Psoas muscle (tissue), 8 donors: ENCODE results near the gene FLNA. TPM values are rescaled to one million over a fixed set of nuclear protein-coding genes. Genes with fewer than 3 reads are reported as not detected.
"Not testable (repeated sequence)": the region's sequence is repeated elsewhere in the genome, so short reads cannot be mapped to it uniquely, and the experiment has no call there.

ENCODE experiments used
- ATAC-seq, 4 donors: fragments of 200-7000 bp; cut with Tn5 transposase; one replicate each; pipeline ENCODE4 v1.9.1; 2020; ENCODE audit warnings: moderate library complexity in 3 of 4, mild to moderate bottlenecking in 2 of 4
- DNase-seq, 2 donors: peaks; one replicate each; pipeline ENCODE4 v3.0.0-alpha.2; 2020
- H3K27ac ChIP-seq: fragments of 200-600 bp; one replicate; pipeline ENCODE4 v1.8.0; 2022
- H3K27me3 ChIP-seq, 3 donors: fragments of 200-600 bp in 1 of 3; one replicate each; pipeline versions ENCODE4 v1.6.1 to v1.8.0; 2013 to 2022; ENCODE audit warnings: low read length in 2 of 3, mild to moderate bottlenecking in 2 of 3, moderate library complexity in 1 of 3; ENCODE audit not compliant: insufficient read depth in 3 of 3
- H3K36me3 ChIP-seq, 2 donors: fragments of 200-600 bp in 1 of 2; one replicate each; pipeline versions ENCODE4 v1.6.1 to v1.8.0; 2013 to 2022; ENCODE audit warnings: low read depth in 1 of 2, mild to moderate bottlenecking in 1 of 2, moderate library complexity in 1 of 2; ENCODE audit not compliant: insufficient read depth in 1 of 2
- H3K4me1 ChIP-seq: fragments of 200-600 bp; one replicate; pipeline ENCODE4 v1.8.0; 2022
- H3K4me3 ChIP-seq: fragments of 200-600 bp; one replicate; pipeline ENCODE4 v1.8.0; 2022; ENCODE audit warnings: mild to moderate bottlenecking
- H3K9me3 ChIP-seq: fragments of 200-600 bp; one replicate; pipeline ENCODE4 v1.8.0; 2022
- CTCF ChIP-seq: fragments of 200-600 bp; IDR thresholded peaks from one replicate; pipeline ENCODE4 v1.8.0; 2022; ENCODE audit warnings: antibody characterized with exemption
- WGBS, 3 donors: extraction: QIAGEN DNeasy Blood & Tissue Kit; methylation state at CpG; one replicate each; pipeline versions ENCODE4 v1.1.6 to v1.1.7; 2013; 5-methylcytosine and 5-hydroxymethylcytosine counted together
- intact Hi-C, 2 donors: fragments of 100-400 bp; cut with DNase I; formaldehyde crosslinking; loops; one replicate each; pipeline versions ENCODE4 v1.11.0 to v1.14.2; 2022
- polyA plus RNA-seq, 3 donors: library from polyadenylated mRNA; stranded (reverse); fragments of 200-250 nt; gene quantifications; one replicate each; pipeline ENCODE4 v1.2.3, GENCODE V29; 2013
- total RNA-seq, 4 donors: library from RNA; stranded (reverse); fragmentation: NEBNext Ultra II Directional in 2 of 4; extraction: Animal tissue kit (Norgen Biotek cat#: 25700) in 2 of 4; gene quantifications; one replicate each; pipeline versions ENCODE4 v1.2.1 to v1.2.4, GENCODE V29; 2021 to 2023
- donor health status: healthy with polysubstance abuse.
- donor health status: DM: no; HTN: no; CAD: no; lungs with moderate emphysema.
- donor health status: Bipolar disorder and iron deficiency.
- donor health status: healthy.
- donor health status: DM: yes; HTN: yes; CAD: no.
- donor health status: DM: no; HTN: no; CAD: no.
- donor health status: DM: no; HTN: no; CAD: no.
- donor health status: DM: yes; HTN: yes; CAD: no.

FLNA gene
- total and polyA plus RNA-seq, 7 donors = 45.7 to 106 (median 67.4) TPM

GRCh38 chrX:154403192-154403591 lies 28.8 kb upstream of the FLNA start:
- peaks cover 3 to 46% of the 10 kb centered on the region in 2 donors for H3K36me3 ChIP-seq
- WGBS, 3 donors = 76 to 78% (median 77%) methylated on average over 10 of the region's 10 CpGs
- no peaks in the 10 kb centered on the region for H3K4me1 ChIP-seq
- no peaks in the 10 kb centered on the region for H3K27me3 ChIP-seq
- H3K9me3 ChIP-seq = no peaks in the 10 kb centered on the region
- ATAC-seq (no peak), DNase-seq (no peak)
- H3K4me3 ChIP-seq = no peak overlapping the region
- no peak overlapping the region for H3K27ac ChIP-seq
- intact Hi-C loops = no loop called here
- no peak for TF ChIP-seq CTCF

DNA sequence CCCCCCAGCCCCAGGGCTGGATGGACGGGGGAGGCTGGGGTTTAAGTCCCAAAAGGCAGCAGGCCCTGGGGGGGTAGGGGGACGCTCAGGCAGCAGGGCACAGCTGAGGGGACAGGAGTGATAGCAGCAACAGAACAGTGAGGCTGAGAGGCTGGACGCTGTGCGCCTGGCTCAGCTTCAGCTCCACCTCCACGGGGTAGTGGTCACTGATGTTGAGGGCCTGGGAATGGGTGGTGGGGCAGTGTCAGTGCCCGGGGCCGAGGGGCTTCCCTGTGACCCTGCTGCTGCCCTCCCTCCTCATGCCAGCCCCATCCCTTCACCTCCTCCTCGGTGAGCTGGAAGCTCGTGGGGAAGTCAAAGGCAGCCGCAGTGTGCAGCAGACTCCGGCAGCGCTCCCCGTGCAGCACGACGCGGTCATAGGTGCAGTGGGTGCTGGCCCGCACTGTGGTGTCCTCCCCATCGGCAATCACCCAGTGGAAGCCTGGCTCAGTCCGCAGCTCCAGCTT lies 28.2 kb upstream of the FLNA start:
- 72 to 81% (median 81%) methylated on average over 15 to 19 of the region's 19 CpGs for WGBS, 3 donors
- Histone ChIP-seq H3K36me3 (peaks cover 3 to 46% of the 10 kb centered on the region in 2 donors), H3K4me3 (no peak overlapping the region), H3K9me3 (no peaks in the 10 kb centered on the region), H3K27ac (no peak overlapping the region), H3K27me3 (no peaks in the 10 kb centered on the region), H3K4me1 (no peaks in the 10 kb centered on the region)
- intact Hi-C loops = no loop called here
- TF ChIP-seq CTCF = no peak
- ATAC-seq = no peak
- DNase-seq = no peak

- intact Hi-C loops = no loop called here
- H3K9me3 ChIP-seq = no peaks in the 10 kb centered on the region
- peak overlapping the region; percentile 33 for H3K27ac ChIP-seq
- DNase-seq = no peak
- H3K4me1 ChIP-seq = no peaks in the 10 kb centered on the region
- H3K27me3 ChIP-seq = no peaks in the 10 kb centered on the region
- no peak for ATAC-seq
- WGBS, 3 donors = 36 to 51% (median 45%) methylated on average over 6 of the region's 6 CpGs
- no peak overlapping the region for H3K4me3 ChIP-seq
- peaks cover 3 to 46% of the 10 kb centered on the region in 2 donors for H3K36me3 ChIP-seq
- TF ChIP-seq CTCF = no peak
These were observed 27.6 kb upstream of the FLNA start for GRCh38 chrX:154401918-154402621.

DNA sequence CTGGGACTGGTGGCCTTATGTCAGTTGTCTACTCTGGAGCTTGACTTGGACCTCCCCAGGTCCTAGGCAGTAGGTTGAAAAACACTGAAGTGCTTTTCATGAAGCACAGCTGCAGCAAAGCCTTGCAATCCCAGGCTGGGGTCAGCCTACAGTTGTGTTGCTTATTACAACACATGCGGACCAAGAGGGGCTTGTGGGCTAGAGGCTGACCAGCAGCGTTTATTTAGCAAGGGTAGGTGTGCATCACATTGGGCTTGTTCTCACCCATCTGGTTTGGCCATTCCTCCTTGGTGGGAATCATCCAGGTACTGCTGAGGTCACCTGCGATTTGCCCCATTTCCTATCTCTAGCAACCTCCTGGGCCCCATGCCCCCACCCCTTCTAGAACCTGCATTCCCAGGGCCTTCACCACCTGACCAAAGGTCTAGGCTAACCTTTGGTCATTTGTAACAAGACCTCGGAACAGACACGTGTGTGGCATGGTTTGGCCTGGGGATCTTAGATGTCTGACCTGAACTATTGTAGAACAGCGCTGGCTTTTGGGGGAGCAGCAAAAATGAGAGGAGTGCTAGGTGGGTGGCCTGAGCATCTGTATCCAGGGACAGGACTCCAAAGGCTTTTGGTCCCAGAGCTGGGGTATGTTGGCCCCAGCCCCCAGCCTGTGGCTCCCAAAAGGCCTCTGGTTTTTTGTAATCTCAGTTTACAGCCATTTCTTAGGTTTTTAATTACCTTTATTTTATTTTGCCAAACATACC lies 26.8 kb upstream of the FLNA start:
- Histone ChIP-seq H3K4me1 (no peaks in the 10 kb centered on the region), H3K27me3 (no peaks in the 10 kb centered on the region), H3K27ac (peak overlapping the region; percentile 97), H3K9me3 (no peaks in the 10 kb centered on the region), H3K4me3 (no peak overlapping the region), H3K36me3 (peaks cover 3 to 46% of the 10 kb centered on the region in 2 donors)
- DNase-seq (no peak), ATAC-seq (no peak)
- intact Hi-C loops = no loop called here
- TF ChIP-seq CTCF = no peak
- 26 to 45% (median 37%) methylated on average over 6 of the region's 6 CpGs for WGBS, 3 donors

- intact Hi-C loops, H3K9me3 ChIP-seq, DNase-seq, H3K4me1 ChIP-seq, H3K27me3 ChIP-seq, ATAC-seq: not testable (repeated sequence)
- Histone ChIP-seq H3K27ac (peak overlapping the region; percentile 97), H3K36me3 (peaks cover 3 to 46% of the 10 kb centered on the region in 2 donors), H3K4me3 (peak overlapping the region; percentile 83)
- WGBS, 3 donors = 57 to 69% (median 63%) methylated on average over 3 to 6 of the region's 6 CpGs
These were observed 26.0 kb upstream of the FLNA start for GRCh38 chrX:154400369-154400817.
